WI38 (cell line): ENCODE data around the gene PRDM12.

Source experiments
- H3K4me3 ChIP-seq: 2 replicates; pipeline ENCODE4 v1.5.1; 2011; ENCODE audit warnings: low read depth, mild to moderate bottlenecking, control low read depth, low read length
- CTCF ChIP-seq: IDR thresholded peaks from 2 replicates; pipeline ENCODE4 v1.5.1; 2012; ENCODE audit warnings: low read depth, mild to moderate bottlenecking, control low read depth, low read length

PRDM12 gene

GRCh38 chr9:130627896-130628792 lies 36.2 kb upstream of the PRDM12 start:
- no peak overlapping the region for H3K4me3 ChIP-seq
- no peak for TF ChIP-seq CTCF

DNA sequence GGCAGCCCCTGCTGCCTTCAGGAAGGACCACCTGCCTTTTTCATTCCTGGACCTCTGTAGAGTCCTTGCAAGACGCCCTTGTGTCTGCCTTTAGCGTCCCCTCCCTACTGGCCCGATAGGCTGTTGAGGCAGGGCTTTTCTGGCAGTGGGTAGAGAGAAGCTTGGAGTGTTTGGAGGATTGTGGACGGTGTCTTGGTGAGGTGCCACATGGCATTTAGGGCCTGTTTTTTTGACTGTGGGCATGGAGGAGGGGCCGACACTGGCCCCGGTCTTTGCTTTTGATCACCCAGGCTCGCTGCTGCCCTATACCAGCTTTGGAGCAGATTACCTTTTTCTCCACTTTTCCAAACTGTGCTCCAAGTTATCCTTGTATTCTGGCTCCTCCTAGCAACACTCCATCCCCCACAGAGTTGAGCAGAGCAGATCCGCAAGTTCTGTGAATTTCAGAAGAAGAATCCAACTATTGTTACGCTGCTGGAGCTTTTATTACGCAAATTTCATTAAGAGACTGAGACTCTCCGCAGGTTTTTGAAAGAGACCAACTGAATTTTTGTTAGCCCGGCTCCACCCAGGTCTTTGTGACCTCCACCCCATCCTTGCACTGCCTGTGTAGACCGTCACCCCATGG lies 34.8 kb upstream of the PRDM12 start:
- no peak for TF ChIP-seq CTCF
- no peak overlapping the region for H3K4me3 ChIP-seq

GRCh38 chr9:130630071-130630450 lies 34.3 kb upstream of the PRDM12 start:
- no peak overlapping the region for H3K4me3 ChIP-seq

DNA sequence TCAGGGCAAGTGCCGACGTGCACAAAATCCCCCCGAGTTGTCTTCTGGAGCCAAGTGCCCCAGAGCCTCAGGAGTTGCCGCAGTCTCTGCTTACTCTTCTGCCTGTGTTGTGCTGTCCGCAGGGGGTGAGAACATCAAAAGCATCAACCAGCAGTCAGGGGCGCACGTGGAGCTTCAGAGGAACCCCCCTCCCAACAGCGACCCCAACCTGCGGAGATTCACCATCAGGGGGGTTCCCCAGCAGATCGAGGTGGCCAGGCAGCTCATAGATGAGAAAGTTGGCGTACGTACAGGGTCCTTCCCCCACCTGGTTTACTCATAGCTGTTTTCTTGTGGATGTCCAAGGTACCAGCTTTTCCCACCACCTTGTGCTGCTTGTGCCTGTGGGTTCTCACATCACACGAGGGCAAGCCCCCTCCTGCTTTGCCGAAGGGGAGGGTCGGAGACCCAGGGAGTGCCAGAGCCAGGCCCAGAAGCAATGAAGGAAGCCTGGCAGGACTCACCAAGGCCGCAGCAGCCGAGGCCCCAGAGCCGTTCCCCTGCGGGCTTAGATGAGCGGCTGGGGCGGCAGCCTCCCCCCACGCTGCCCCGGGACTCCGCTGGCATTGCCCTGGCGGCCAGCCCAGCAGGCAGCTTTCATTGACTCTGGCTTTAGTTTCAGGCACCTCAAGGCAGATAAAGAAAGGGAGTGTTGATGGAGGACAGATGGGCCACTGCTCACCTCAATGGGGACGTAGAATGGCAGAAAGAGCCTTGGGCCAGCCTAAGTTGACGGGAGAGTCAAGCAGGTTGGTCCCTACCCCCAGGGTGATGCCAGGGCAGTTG lies 33.7 kb upstream of the PRDM12 start:
- no peak for TF ChIP-seq CTCF
- no peak overlapping the region for H3K4me3 ChIP-seq

More at GRCh38 chr9:130630071-130630450, 34.3 kb upstream of the PRDM12 start:
- TF ChIP-seq CTCF = no peak

DNA sequence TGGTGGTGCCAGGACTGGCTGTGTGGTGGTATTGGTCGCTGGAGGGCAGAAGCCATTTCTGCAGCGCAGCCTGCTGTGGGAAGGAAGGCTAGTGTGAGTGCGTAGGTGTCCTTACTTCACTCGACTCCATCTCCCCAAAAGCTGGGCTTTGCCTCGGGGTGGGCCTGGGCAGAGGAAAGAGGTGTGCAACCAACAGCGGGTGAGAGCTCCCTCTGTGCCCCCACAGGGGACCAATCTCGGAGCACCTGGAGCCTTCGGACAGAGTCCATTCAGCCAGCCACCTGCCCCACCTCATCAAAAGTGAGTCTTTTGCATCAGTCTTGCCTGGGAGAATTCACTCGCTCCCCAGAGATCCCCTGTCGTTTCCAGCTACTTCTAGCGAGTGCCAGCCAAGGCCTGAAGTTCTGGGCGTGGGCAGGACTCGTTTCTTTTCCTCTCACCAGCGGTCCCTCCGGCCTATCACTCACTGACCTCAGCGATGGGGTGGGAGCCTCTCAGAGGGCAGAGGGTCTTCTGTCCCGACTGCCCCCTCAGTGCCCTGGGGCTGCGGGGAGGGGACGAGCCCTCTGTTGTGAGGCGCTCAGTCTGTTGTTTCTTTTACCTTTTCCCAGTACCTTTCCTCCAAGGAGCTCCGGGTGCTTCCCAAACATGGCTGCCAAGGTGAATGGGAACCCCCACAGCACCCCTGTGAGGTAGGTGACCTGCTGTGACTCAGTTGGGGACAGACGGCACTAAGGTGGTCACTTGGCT lies 32.9 kb upstream of the PRDM12 start:
- no peak for TF ChIP-seq CTCF
- no peak overlapping the region for H3K4me3 ChIP-seq

- TF ChIP-seq CTCF = no peak
- no peak overlapping the region for H3K4me3 ChIP-seq
These were observed 32.2 kb upstream of the PRDM12 start for GRCh38 chr9:130632081-130632710.
